ENCODE measurements around the gene SVOPL. TPM values are rescaled to one million over a fixed set of nuclear protein-coding genes. Genes with fewer than 3 reads are reported as not detected.
"Not testable (repeated sequence)": the region's sequence is repeated elsewhere in the genome, so short reads cannot be mapped to it uniquely, and the experiment has no call there.

SVOPL gene
- total RNA-seq, 4 donors from 2014 or later: 4.1 to 4.6 TPM; not detected in 2

DNA sequence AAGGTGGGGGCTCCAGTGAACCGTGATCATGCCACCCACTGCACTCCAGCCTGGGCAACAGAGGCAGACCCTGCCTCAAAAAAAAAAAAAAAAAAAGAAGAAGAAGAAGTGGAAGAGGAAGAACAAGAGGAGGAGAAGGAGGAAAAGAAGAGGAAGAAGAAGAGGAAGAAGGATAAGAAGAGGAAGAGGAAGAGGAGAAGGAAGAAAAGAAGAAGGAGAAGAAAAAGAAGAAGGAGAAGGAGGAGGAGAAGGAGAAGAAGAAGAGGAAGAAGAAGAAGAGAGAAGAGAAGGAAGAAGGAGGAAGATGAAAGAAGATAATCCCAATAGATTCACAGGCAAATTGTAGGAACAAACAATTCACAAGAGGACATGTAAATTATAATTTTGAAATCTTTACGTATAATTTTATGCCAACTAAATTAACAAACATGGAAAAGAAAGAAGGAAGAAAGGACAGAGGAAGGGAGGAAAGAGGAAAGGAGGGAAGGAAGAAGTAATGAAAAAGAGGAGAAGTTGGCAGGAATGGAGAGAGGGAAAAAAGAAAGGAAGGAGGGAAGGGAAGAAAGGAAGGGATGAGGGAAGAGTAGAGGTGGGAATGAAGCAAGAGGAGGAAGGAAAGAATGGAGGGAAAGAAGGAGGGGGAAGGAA lies 3.5 kb downstream of the SVOPL start:
- intact Hi-C loops (cut with DNase I; ENCODE audit: low total_unique reads): no loop called here
- 47 to 61% methylated on average over 1 to 2 of the region's 2 CpGs for WGBS, 2 donors (ENCODE audit: low coverage in 1 of 2)
- TF ChIP-seq, protein P1, sequence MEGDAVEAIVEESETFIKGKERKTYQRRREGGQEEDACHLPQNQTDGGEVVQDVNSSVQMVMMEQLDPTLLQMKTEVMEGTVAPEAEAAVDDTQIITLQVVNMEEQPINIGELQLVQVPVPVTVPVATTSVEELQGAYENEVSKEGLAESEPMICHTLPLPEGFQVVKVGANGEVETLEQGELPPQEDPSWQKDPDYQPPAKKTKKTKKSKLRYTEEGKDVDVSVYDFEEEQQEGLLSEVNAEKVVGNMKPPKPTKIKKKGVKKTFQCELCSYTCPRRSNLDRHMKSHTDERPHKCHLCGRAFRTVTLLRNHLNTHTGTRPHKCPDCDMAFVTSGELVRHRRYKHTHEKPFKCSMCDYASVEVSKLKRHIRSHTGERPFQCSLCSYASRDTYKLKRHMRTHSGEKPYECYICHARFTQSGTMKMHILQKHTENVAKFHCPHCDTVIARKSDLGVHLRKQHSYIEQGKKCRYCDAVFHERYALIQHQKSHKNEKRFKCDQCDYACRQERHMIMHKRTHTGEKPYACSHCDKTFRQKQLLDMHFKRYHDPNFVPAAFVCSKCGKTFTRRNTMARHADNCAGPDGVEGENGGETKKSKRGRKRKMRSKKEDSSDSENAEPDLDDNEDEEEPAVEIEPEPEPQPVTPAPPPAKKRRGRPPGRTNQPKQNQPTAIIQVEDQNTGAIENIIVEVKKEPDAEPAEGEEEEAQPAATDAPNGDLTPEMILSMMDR (IDR thresholded peaks at IDR 0.05): no peak
- TF ChIP-seq POLR2AphosphoS5 (IDR thresholded peaks at IDR 0.05): no peak
- no peak for TF ChIP-seq POLR2A (IDR thresholded peaks at IDR 0.05)
- TF ChIP-seq EP300 (IDR thresholded peaks at IDR 0.05; ENCODE audit: low read depth): no peak
- no peaks in the 10 kb centered on the region for H3K9me3 ChIP-seq
- no peaks in the 10 kb centered on the region for H3K36me3 ChIP-seq
- DNase-seq: no peak
- H3K4me1 ChIP-seq: peaks cover 0 to 4% (median under 1%) of the 10 kb centered on the region in 4 donors
- H3K4me3 ChIP-seq: no peak overlapping the region
- H3K27ac ChIP-seq: no peak overlapping the region
- in situ Hi-C loops (cut with MboI; ENCODE audit: low pct_ligation_motif_present in 1 of 4, low pct_unique_long_range_greater_than_20kb in 1 of 4, low sequenced_read_pairs in 3 of 4): no loop called here
- no peaks in the 10 kb centered on the region for H3K27me3 ChIP-seq

GRCh38 chr7:138695776-138696175 lies 5.4 kb downstream of the SVOPL start:
- H3K9me3 ChIP-seq; H3K27ac ChIP-seq; H3K27me3 ChIP-seq; H3K4me3 ChIP-seq; in situ Hi-C loops (cut with MboI; ENCODE audit: low pct_ligation_motif_present in 1 of 4, low pct_unique_long_range_greater_than_20kb in 1 of 4, low sequenced_read_pairs in 3 of 4); H3K36me3 ChIP-seq; intact Hi-C loops (cut with DNase I; ENCODE audit: low total_unique reads); DNase-seq; H3K4me1 ChIP-seq: not testable (repeated sequence)
- 88 to 93% methylated on average over 8 to 9 of the region's 9 CpGs for WGBS, 2 donors (ENCODE audit: low coverage in 1 of 2)

DNA sequence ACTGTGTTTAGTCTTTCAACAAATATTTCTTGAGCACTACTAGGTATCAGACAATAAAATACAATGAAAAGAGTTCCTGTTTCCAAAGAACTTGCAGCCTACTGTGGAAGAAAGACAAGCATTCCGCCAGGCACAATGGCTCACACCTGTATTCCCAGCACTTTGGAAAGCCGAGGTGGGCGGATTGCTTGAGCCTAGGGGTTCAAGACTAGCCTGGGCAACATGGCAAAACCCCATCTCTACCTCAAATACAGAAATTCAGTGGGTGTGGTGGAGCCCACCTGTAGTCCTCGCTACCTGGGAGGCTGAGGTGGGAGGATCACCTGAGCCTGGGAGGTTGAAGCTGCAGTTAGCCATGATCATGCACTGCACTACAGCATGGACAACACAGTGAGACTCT lies 6.1 kb downstream of the SVOPL start:
- Histone ChIP-seq H3K27me3 (no peaks in the 10 kb centered on the region), H3K4me3 (no peak overlapping the region), H3K36me3 (no peaks in the 10 kb centered on the region), H3K27ac (no peak overlapping the region), H3K9me3 (no peaks in the 10 kb centered on the region), H3K4me1 (peaks cover 0 to 11% (median 2%) of the 10 kb centered on the region in 4 donors)
- intact Hi-C loops (cut with DNase I; ENCODE audit: low total_unique reads) (no loop called here), in situ Hi-C loops (cut with MboI; ENCODE audit: low pct_ligation_motif_present in 1 of 4, low pct_unique_long_range_greater_than_20kb in 1 of 4, low sequenced_read_pairs in 3 of 4) (no loop called here)
- WGBS, 2 donors (ENCODE audit: low coverage in 1 of 2): 74 to 94% methylated on average over 3 to 4 of the region's 4 CpGs
- DNase-seq: no peak
- TF ChIP-seq POLR2AphosphoS5 (IDR thresholded peaks at IDR 0.05) (no peak), POLR2A (IDR thresholded peaks at IDR 0.05) (no peak), EP300 (IDR thresholded peaks at IDR 0.05; ENCODE audit: low read depth) (no peak)
- TF ChIP-seq, protein P1 (IDR thresholded peaks at IDR 0.05): no peak

GRCh38 chr7:138691178-138691577 lies 10.0 kb downstream of the SVOPL start:
- DNase-seq: no peak
- WGBS, 2 donors (ENCODE audit: low coverage in 1 of 2): 28 to 39% methylated on average over 4 to 5 of the region's 5 CpGs
- Histone ChIP-seq H3K4me3 (no peak overlapping the region), H3K9me3 (no peaks in the 10 kb centered on the region), H3K27me3 (no peaks in the 10 kb centered on the region), H3K36me3 (no peaks in the 10 kb centered on the region), H3K27ac (peak overlapping the region in 3 of 4 donors; percentile 8 to 62 (median 61)), H3K4me1 (peaks cover 0 to 11% (median 2%) of the 10 kb centered on the region in 4 donors)
- intact Hi-C loops (cut with DNase I; ENCODE audit: low total_unique reads): no loop called here
- in situ Hi-C loops (cut with MboI; ENCODE audit: low pct_ligation_motif_present in 1 of 4, low pct_unique_long_range_greater_than_20kb in 1 of 4, low sequenced_read_pairs in 3 of 4): no loop called here
- TF ChIP-seq POLR2A (IDR thresholded peaks at IDR 0.05): no peak
- TF ChIP-seq, protein P1 (IDR thresholded peaks at IDR 0.05): no peak
- TF ChIP-seq EP300 (IDR thresholded peaks at IDR 0.05; ENCODE audit: low read depth): no peak
- no peak for TF ChIP-seq POLR2AphosphoS5 (IDR thresholded peaks at IDR 0.05)

- intact Hi-C loops (cut with DNase I; ENCODE audit: low total_unique reads) (no loop called here), in situ Hi-C loops (cut with MboI; ENCODE audit: low pct_ligation_motif_present in 1 of 4, low pct_unique_long_range_greater_than_20kb in 1 of 4, low sequenced_read_pairs in 3 of 4) (no loop called here)
- DNase-seq: no peak
- H3K27ac ChIP-seq: peak overlapping the region in 2 of 4 donors; percentile 61 to 62
- H3K27me3 ChIP-seq: no peaks in the 10 kb centered on the region
- no peaks in the 10 kb centered on the region for H3K9me3 ChIP-seq
- TF ChIP-seq POLR2AphosphoS5 (IDR thresholded peaks at IDR 0.05): no peak
- TF ChIP-seq, protein P1 (IDR thresholded peaks at IDR 0.05): no peak
- TF ChIP-seq POLR2A (IDR thresholded peaks at IDR 0.05): no peak
- TF ChIP-seq EP300 (IDR thresholded peaks at IDR 0.05; ENCODE audit: low read depth): no peak
- WGBS, 2 donors (ENCODE audit: low coverage in 1 of 2): 62 to 85% methylated on average over 2 of the region's 2 CpGs
- H3K36me3 ChIP-seq: no peaks in the 10 kb centered on the region
- H3K4me1 ChIP-seq: peaks cover 0 to 11% (median 2%) of the 10 kb centered on the region in 4 donors
- H3K4me3 ChIP-seq: no peak overlapping the region
Observed at GRCh38 chr7:138690495-138690894, 10.7 kb downstream of the SVOPL start.

DNA sequence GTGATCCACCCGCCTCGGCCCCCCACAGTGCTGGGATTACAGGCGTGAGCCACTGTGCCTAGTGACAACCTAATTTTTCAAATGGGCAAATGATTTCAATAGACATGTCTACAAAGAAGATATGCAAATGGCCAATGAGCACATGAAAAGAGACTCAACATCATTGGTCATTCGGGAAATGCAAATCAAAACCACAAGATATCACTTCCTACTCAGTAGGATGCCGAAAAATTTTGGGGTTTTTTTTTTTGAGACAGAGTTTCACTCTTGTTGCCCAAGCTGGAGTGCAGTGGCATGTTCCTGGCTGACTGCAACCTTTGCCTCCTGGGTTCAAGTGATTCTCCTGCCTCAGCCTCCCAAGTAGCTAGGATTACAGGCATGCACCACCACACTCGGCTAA lies 13.1 kb downstream of the SVOPL start:
- H3K27me3 ChIP-seq; H3K9me3 ChIP-seq; in situ Hi-C loops (cut with MboI; ENCODE audit: low pct_ligation_motif_present in 1 of 4, low pct_unique_long_range_greater_than_20kb in 1 of 4, low sequenced_read_pairs in 3 of 4); H3K4me3 ChIP-seq; H3K36me3 ChIP-seq; intact Hi-C loops (cut with DNase I; ENCODE audit: low total_unique reads); H3K27ac ChIP-seq; DNase-seq: not testable (repeated sequence)
- peaks cover 0 to 11% (median 2%) of the 10 kb centered on the region in 4 donors for H3K4me1 ChIP-seq
- WGBS, 2 donors (ENCODE audit: low coverage in 1 of 2): 64 to 82% methylated on average over 2 to 6 of the region's 6 CpGs

All from transverse colon (tissue), 4 donors.